ENCODE data around the gene CPN1. TPM values are rescaled to one million over a fixed set of nuclear protein-coding genes. Genes with fewer than 3 reads are reported as not detected.
"Not testable (repeated sequence)": the region's sequence is repeated elsewhere in the genome, so short reads cannot be mapped to it uniquely, and the experiment has no call there.

The CPN1 gene
- total RNA-seq, 1 experiment from 2014 or later, result not detected

DNA sequence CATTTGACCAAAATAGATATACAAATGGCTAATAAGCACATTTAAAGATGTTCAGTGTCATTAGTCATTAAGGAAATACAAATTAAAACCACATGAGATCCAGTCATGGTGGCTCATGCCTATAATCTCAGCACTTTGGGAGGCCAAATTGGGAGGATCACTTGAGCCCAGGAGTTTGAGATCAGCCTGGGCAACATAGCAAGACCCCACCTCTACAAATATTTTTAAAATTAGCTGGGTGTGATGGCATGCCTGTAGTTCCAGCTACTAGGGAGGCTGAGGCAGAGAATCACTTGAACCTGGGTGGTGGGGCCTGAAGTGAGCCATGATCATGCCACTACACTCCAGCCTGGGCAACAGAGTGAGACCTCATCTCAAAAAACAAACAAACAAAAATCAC, 607 bp upstream of the CPN1 start:
- not testable (repeated sequence) for DNase-seq (ENCODE audit: low read depth)

DNA sequence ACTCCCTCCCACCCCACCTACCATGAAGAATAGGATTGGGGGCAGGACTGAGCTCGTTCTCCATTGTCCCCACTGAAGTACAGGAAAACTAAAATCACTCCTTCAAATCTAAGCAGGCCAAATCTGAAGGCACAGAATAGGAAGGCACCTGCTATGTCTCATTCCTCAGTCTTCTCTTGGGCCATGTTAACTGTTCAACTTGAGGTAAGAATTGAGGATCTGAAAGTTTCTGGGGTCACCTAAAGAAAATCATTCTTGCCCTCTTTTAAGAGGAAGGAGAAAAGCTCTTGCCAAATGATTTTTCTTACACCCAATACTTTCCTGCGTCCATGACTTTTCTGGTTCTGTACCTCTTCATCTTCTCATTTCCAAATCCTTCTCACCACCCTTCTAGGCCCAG, 4.9 kb downstream of the CPN1 start:
- DNase-seq (ENCODE audit: low read depth), result no peak

DNA sequence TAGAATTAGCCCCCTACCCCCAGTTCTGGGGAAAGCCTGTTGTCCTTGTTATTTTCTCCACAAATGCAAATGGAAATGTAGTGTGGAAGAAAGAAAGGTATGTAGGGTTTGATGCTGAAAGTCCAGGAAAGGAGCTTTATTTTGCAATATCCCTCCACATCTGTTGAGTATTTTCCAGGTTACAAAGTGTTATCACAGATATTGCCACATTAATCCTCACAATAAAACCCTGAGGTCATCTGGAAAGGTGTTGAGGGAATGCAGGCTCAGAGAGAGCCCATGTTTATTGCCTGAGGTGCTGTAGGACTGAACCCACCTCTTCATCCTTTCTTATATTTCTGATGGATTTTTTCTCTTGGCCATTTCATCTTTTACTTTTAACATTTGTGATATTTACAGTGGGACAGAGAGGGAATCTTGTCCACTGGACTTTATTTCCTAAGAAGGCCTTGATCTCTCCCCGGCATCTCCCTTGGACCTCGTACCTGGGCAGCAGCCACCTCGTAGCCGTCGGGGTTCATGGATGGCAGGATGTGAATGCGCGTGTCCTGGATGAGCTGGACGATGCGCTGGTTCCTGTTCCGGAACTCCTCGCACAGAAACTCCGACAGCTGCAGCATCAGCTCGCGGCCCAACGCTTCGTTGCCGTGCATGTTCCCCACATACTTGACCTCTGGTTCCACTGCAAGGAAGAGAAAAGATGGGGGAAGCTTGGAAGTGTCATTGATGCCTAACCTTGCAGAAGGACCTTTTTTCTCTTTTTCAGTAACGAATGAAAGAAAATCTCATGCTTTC, 6.0 kb downstream of the CPN1 start:
- DNase-seq (ENCODE audit: low read depth), result no peak

DNA sequence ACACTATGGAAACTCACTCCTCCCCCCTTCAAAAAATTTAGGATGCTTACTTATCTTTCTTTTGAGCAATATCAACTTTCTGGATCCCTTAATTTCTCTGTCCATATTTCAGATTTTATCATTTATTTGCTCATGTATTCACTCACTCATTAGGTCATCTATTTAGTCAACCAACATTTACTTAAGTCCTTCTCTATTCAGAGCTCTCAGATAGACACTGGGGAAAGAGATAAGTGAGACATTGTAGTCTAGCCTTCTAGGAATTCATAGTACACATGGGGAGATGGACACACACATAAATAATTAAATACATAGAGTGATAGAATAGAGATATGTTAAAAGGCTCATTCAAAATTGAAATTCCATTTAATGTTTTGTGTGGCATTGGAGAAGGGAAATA, 9.2 kb downstream of the CPN1 start:
- no peak for DNase-seq (ENCODE audit: low read depth)

DNA sequence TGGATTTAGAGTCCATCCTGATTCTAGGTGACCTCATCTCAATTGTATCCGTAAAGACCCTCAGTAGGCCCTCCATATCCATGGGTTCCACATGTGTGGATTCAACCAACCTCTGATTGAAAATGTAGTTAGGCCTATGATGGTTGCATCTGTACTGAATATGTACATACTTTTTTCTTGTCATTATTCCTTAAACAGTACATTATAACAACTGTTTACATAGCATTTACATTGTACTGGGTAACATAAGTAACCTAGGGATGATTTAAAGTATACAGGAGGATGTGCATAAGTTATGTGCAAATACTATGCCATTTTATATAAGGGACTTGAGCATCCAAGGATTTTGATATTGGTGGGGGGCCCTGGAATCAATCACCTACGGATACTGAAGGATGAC, 10.1 kb downstream of the CPN1 start:
- DNase-seq (ENCODE audit: low read depth), result no peak

DNA sequence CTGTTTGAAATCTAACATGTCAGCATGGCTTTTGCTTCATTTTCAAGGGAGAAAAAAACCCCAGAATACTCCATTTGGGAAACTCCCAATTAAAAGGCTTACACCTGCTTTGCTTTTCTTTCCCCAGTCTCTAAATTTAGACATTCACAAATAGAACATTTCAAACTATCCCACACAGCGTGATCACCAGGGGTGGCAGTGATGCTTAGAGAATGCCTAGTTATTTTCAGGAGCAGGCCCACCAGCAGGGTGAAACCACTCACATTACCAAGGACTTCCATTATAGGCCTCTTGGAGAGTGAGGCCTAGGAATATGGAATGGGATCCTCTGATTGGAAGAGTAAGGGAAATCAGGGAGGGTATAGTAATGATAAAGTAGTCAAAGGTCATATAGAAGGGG, 14.2 kb downstream of the CPN1 start:
- DNase-seq (ENCODE audit: low read depth), result no peak

DNA sequence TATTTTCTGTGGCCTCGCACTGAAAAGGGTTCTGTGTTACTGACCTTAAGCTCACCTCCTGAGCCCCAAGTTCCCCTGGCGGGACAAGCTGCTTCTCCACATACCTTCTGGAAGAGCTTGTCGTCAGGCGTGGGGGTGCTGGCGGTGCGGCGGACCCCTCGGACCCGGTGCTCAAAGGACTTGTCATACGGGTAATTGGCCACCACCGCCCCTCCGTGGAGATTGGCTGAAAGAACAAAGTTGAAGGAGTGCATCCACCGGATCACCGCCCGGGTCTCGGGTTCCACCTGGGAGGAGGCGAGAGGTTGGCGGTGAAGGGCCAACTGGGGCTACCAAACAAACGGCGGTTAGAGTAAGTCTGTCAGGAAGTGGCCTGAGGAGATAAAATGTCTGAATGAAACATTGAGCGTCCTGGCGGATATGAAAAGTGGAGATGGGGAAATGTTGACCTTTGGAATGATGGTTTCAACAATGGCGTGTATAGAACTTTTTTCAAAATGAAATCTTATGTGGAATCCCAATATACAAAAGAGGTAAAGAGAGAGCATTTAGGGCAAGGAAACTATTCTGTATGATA, 16.5 kb downstream of the CPN1 start:
- DNase-seq (ENCODE audit: low read depth), result peak; percentile 14

DNA sequence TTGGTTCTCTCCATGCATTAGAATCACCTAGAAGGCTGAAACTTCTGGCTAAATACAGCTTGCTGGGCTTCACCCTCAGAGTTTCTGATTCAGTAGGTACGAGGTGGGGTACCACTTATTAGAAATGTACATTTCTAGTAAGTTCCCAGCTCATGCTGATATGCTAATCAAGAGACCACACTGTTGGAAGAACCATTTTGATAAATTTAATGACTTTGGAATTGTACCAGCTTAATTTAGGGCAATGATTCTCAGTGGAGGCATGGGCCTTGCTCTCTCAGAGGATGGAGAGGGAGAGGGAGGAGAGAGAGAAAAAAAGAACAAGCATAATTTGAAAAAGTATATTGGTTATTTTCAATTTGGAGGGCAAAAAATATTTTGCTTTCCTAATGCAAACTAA, 20.3 kb downstream of the CPN1 start:
- no peak for DNase-seq (ENCODE audit: low read depth)

DNA sequence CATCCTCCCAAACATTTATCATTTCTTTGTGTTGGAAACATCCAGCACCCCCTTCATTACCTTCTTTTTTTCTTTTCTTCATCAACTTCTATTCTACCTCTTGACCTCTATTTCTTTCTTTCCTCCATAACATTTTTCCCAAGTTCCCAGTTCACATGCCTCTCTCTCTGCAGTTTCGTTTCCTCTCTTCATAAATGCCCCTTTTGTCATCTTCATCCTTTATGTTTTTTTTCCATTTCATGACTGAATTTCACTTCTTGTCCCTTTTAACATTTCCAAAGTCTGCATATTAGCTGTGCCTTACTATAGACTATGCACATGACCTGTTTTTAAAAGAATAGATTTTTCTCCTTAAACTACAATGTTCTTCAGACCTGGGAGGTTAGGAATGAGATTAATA, 23.7 kb downstream of the CPN1 start:
- no peak for DNase-seq (ENCODE audit: low read depth)

DNA sequence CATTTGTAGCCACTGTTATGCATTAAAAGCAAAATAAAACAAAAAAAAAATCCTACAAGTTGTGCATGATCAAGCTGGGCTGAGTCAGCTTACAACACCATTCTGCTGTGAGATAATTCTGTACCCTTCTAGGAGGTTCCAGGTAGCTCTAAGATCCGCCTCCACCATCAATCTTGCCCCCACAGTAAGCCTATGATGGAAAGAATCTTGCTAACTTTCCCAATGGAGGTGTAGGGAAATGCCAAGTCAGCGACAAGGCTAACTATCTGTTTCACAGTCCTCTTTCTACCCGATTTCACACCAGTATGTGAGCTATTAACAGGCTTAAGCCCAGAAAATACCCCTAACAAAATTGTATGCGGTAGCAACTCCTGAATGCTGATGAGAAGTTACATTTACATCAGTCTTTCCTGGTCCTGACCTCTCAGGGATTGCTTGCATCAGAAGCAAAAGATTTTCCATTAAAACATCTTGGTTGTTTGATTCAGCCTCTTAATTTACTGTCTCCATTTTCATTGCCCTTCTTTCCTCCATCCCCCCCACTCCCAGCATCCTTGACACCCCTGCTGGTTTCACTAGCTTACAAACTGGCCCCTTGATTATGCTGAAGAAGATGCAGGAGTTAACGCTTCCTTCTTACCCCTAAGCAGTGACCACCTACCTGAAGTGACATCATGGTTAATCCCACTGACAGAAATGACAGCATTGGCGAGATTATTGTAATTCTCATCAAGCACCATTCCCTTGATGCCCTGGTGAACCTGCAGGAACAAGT, 27.8 kb downstream of the CPN1 start:
- no peak for DNase-seq (ENCODE audit: low read depth)

DNA sequence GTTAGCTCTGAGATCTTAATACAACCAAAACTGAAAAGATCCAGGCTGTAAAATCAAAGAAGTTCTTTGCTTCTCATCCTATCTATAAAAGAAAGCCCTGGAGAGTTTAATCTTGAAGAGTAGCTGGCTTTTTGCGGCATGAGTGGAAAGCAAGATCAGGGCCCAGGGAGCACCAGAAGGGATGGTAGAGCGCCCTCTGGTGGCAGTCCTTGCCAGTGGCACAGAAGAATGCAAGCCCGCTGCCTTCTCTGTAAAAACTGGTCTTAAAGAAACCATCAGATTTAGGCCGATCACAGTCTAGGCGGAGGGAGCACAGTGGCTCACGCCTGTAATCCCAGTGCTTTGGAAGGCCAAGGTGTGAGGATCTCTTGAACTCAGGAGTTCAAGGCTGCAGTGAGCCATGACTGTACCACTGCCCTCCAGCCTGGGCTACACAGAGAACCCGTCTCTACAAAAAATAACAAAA, 35.6 kb downstream of the CPN1 start:
- peak; percentile 77 for DNase-seq (ENCODE audit: low read depth)

DNA sequence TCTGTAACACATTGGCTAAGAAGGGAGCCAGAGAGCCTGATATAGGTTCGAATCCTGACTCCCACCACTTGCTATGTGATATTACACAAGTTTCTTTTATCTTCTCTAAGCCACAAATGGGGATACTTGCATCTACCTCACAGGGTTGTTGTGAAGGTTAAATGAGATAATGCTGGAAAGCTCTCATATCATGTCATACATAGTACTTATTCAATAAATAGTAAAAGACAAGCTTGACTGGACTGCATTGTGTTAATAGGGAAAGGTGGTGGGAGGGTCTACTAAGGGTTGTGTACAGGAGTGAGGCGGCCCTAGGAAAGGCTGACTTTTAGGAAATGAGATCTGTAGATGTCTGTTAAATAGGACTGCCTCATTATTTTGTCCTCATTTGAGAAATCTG, 36.1 kb downstream of the CPN1 start:
- no peak for DNase-seq (ENCODE audit: low read depth)

DNA sequence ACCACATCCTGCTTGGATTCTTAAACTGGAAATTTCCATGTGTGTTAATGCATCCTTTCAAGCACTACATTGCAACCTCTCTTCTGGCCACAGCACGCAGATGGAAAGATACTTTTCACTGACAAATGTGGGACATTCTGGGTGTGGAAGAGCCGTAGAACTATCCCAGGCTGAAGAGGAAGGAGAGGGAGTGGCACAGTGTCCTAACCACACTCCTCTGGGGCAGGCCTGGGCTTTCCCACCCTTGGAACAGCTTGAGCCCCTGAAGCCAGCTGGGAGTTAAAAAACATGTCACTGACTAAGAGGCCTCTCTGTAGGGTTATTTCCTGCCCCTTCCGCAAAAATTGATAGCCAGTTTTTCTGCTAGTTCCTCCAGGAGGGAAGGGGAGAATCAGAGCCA, 37.9 kb downstream of the CPN1 start:
- peak; percentile 93 for DNase-seq (ENCODE audit: low read depth)

DNA sequence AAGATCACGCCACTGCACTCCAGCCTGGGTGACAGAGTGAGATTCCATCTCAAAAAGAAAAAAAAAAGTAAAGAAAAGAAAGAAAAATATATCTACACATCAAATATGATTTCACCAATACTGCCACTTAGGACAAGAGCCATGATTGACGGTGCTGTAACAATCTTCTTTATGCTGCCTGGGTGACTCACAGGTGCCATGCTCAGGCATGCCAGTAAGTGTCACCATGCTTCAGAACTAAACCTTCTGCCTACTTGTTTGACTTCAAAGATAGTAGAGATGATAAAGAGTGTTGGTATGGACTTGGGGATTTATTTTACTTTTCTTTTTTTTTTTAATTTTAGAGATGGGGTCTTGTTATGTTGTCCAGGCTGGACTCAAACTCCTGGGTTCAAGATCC, 38.3 kb downstream of the CPN1 start:
- peak; percentile 56 for DNase-seq (ENCODE audit: low read depth)

DNA sequence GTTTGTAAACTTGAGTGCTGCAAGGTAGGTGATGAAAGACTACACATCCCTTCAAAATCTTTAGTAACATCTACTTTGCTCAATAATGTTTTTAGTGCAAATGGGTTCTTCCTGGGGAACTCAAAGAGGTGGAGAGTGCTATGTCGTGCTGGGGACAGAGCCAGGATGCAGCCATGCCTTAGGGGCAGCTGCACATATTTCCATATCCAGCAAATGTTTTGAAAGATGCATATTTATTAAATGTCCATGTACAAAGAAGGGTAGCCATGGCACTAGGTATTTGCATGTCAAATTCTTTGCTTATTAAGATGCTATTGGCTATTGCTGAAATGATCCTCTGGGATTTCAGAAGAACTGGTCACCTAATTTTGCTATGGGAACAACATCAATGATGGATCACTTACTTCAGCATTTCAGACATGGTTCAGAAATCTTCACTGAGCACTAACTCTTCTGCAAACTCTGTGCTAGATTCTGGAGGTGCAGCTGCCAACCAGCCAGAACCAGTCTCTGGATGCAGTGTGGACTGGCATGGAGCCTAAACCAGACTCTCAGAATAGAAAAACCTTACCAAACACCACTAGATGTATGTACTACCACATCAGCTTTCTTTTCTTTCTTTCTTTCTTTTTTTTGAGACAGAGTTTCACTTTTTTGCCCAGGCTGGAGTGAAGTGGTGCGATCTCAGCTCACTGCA, 40.2 kb downstream of the CPN1 start:
- DNase-seq (ENCODE audit: low read depth), result no peak

DNA sequence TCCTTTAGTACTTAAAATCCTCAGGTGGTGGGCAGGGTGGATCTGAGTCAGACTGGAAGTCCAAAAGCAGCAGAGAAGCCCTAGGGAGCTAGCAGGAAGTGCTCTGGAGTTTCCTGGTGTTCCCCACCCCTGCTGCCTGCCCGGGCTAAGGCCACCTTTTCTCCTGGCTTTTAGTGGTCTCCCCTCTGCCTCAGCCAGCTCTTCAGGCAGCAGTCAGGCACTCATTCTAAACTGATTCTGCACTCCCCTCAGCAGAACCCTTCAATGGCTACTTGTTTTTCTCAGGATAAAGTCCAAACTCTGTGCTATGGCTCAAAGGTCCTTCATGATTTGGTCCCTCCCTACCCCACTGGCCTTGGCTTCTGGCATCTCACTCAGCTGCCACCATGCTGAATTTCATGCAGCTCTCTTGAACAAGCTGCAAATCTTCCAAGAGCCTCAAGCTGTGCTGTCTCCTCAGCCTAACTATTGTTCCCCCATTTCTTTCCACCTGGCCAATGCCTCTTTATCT, 43.1 kb downstream of the CPN1 start:
- DNase-seq (ENCODE audit: low read depth), result no peak

DNA sequence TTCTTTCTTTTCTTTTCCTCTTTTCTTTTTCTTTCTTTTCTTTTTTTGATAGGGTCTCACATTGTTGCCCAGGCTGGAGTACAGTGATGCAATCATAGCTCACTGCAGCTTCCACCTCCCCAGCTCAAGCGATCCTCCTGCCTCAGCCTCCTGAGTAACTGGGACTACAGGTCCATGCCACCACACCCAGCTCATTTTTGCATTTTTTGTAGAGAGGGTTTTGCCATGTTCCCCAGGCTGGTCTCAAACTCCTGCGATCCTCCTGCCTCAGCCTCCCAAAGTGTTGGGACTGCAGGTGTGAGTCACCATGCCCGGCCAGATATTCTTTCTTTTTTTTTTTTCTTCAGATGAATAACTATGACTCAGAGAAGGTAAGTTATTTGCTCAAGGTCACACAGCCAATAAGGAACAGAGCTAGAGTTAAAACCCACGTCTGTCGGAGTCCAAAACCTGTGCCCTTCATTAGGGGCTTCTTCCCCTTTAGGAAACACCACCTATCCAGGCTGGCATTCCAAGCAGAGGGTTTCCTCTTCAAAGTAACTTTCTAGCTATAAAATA, 43.8 kb downstream of the CPN1 start:
- DNase-seq (ENCODE audit: low read depth), result peak; percentile 5

DNA sequence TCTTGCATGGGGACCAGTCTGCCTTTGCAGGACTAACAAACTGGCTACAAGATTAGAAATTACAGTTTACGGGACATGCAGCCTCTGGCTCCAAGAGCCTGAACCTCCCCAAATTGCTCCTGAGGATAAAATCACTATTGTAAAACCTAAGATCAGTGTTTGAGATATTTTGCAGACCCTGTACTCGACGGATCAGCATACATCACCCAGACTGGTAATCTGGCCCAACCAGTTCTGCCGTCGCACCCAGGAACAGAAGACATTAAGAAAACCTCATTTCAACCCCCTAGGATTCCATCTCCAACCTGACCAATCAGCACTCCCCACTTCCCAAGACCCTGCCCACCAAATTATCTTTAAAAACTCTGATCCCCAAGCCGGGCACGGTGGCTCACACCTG, 44.8 kb downstream of the CPN1 start:
- no peak for DNase-seq (ENCODE audit: low read depth)

DNA sequence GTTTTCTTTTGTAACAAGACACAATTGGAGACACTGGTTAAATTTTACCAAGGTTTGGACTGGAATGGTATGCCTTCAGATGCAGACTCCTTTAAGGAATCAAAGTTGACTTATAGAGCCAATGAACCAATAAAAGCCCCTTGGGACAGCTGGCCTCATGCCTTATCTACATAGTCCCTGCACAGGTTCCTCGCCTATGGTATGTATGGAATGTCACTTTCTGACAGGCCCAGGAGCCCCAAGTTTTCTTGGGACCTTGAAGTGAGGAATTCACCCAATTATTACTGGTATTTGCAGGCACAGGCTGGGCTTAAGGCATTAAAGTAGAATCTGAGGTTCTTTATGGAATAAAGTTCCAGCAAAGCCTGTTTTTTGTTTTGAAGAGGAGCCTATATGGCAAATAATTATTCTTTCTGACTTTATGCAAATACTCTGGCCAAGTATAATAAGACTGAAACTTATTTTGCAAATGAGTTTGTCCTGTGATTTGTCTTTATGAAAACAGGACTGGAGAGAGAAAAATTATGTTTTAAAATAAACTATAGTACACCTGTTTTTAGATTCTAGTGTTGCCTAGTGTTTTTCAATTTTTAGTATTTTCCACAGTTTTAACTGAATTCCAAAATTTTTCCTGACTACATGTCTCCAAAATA, 47.8 kb downstream of the CPN1 start:
- DNase-seq (ENCODE audit: low read depth), result no peak

DNA sequence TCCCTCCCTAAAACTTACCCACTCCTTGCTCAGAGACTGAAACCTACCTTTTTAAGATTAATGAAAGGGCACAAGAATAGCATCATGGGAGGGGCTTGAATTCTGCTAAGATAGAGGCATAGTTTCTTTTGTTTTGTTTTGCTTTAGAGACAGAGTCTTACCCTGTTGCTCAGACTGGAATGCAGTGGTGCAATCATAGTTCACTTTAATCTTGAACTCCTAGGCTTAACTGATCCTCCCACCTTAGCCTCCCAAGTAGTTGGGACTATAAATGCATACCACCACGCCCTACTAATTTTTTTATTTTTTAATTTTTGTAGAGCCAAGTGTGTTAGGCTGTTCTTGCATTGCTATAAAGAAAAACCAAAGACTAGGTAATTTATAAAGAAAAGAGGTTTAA, 54.3 kb downstream of the CPN1 start:
- DNase-seq (ENCODE audit: low read depth), result no peak

DNA sequence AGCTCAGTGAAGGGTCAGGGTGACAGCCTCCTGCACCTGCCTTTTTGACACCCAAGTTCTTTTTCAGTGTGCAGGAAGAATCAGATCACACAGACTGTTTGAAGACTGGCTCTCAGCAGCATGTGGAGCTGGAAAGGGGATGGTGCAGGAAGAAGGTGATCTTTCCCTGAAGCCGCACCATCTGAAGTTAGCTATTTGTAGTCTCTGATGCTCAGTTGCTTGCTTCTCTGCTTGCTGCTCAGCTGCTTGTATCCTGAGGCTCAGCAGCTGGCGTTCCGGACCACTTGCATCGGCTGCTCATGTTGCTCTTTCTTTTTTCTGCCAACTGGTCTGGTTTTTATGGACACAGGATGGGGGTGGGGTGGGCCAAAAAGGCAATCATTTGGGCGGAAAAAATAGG, 56.1 kb downstream of the CPN1 start:
- DNase-seq (ENCODE audit: low read depth), result no peak
